Panc1 (cell line): ENCODE measurements around the gene FAXC. TPM values are rescaled to one million over a fixed set of nuclear protein-coding genes. Genes with fewer than 3 reads are reported as not detected.

Source experiments
- ATAC-seq: fragments of 200-7000 bp; cut with Tn5 transposase; 2 replicates; pipeline ENCODE4 v1.9.1; 2020; ENCODE audit warnings: mild to moderate bottlenecking, moderate library complexity
- BruUV-seq: library from RNA; stranded (reverse); fragments of 400-500 nt; replicated peaks from 2 replicates; lab custom pipeline; 2021; lab: Mats Ljungman, UMichigan
- CTCF ChIA-PET: fragments of 300-600 bp; sonication (Branson Sonifier 250); formaldehyde crosslinking; loops from one replicate; lab custom pipeline; 2022; ENCODE audit warnings: antibody characterized with exemption; lab: Charles Lee
- POLR2A ChIA-PET: fragments of 300-600 bp; sonication (Branson Sonifier 250); formaldehyde crosslinking; loops from one replicate; lab custom pipeline; 2022; ENCODE audit warnings: antibody characterized with exemption; lab: Charles Lee
- DNase-seq: peaks from one replicate; pipeline ENCODE4 v3.0.0-alpha.2; 2010; ENCODE audit warnings: low read depth, low spot score
- H3K27ac ChIP-seq: 2 replicates; pipeline ENCODE4 v1.5.1; 2011; ENCODE audit warnings: mild to moderate bottlenecking, low read length, inconsistent platforms
- H3K27me3 ChIP-seq: fragments of 200-500 bp; sonication (Bioruptor generic); 2 replicates; pipeline ENCODE4 v1.6.0; 2014; ENCODE audit warnings: low read length, inconsistent platforms; ENCODE audit not compliant: control insufficient read depth, insufficient read depth
- H3K36me3 ChIP-seq: fragments of 200-500 bp; sonication (Bioruptor generic); 2 replicates; pipeline ENCODE4 v1.5.1; 2014; ENCODE audit warnings: inconsistent platforms, mild to moderate bottlenecking, low read length, moderate library complexity; ENCODE audit not compliant: control insufficient read depth, insufficient read depth
- H3K4me1 ChIP-seq: 2 replicates; pipeline ENCODE4 v1.5.1; 2011; ENCODE audit warnings: inconsistent platforms, mild to moderate bottlenecking, low read length, moderate library complexity; ENCODE audit not compliant: control insufficient read depth, insufficient read depth
- H3K4me3 ChIP-seq, 2 experiments: 2 replicates each; pipeline ENCODE4 v1.5.1; 2011 to 2012; ENCODE audit warnings: low read depth in 2 of 2, low read length in 2 of 2, mild to moderate bottlenecking in 2 of 2, inconsistent platforms in 1 of 2, moderate library complexity in 1 of 2
- H3K9me3 ChIP-seq: fragments of 200-500 bp; sonication (Bioruptor generic); 2 replicates; pipeline ENCODE4 v1.5.1; 2014; ENCODE audit warnings: low read depth, mild to moderate bottlenecking, inconsistent platforms, low read length, moderate library complexity; ENCODE audit not compliant: control insufficient read depth, insufficient read depth
- POLR2AphosphoS5 ChIP-seq: IDR thresholded peaks from 2 replicates; pipeline ENCODE4 v1.6.1; 2012; ENCODE audit warnings: mild to moderate bottlenecking, low read depth, low read length, moderate library complexity
- SIN3A ChIP-seq: IDR thresholded peaks from 2 replicates; pipeline ENCODE4 v1.6.1; 2012; ENCODE audit warnings: low read depth, mild to moderate bottlenecking, low read length, moderate library complexity, borderline replicate concordance; ENCODE audit not compliant: insufficient read depth
- TCF7L2 ChIP-seq: IDR thresholded peaks from 2 replicates; pipeline ENCODE4 v1.6.1; 2011; ENCODE audit warnings: mild to moderate bottlenecking, low read depth, low read length, inconsistent platforms
- in situ Hi-C: cut with HindIII; loops from 2 replicates; pipeline ENCODE4 v1.10.0; 2016; ENCODE audit warnings: low sequenced_read_pairs, low pct_unique_long_range_greater_than_20kb
- intact Hi-C: fragments of 100-400 bp; cut with micrococcal nuclease; formaldehyde crosslinking; loops from one replicate; pipeline ENCODE4 v1.10.0; 2022; ENCODE audit not compliant: unreplicated experiment
- total RNA-seq: library from RNA; stranded (reverse); gene quantifications from one replicate; pipeline ENCODE4 v1.2.1, GENCODE V29; 2021; ENCODE audit not compliant: unreplicated experiment
- TF ChIP-seq, protein P1 (sequence below): fragments of 450-650 bp; IDR thresholded peaks from 2 replicates; pipeline ENCODE4 v1.5.1; 2017; ENCODE audit warnings: mild to moderate bottlenecking
- TF ChIP-seq, protein P2 (sequence below), 2 experiments: IDR thresholded peaks; 2 replicates each; pipeline ENCODE4 v1.6.1; 2011 to 2012; ENCODE audit warnings: low read depth in 2 of 2, control low read depth in 1 of 2, low read length in 1 of 2, mild to moderate bottlenecking in 1 of 2, moderate library complexity in 1 of 2; ENCODE audit not compliant: insufficient read depth in 1 of 2

FAXC gene
- total RNA-seq, 1 experiment from 2014 or later = 9.0 TPM

GRCh38 chr6:99333068-99333467 lies 16.4 kb downstream of the FAXC start:
- CTCF ChIA-PET = no interaction called here
- H3K27me3 ChIP-seq = no peaks in the 10 kb centered on the region
- intact Hi-C loops (loop anchor here (5.0 to 10.0 kb wide), 2 partner anchors 59 to 92 kb away; partner anchors contain the start of genes COQ3 and PNISR), in situ Hi-C loops (no loop called here)
- no peak overlapping the region for H3K4me3 ChIP-seq
- no peak overlapping the region for H3K27ac ChIP-seq
- H3K4me1 ChIP-seq = no peaks in the 10 kb centered on the region
- no peak for TF ChIP-seq POLR2AphosphoS5
- TF ChIP-seq, protein P1, sequence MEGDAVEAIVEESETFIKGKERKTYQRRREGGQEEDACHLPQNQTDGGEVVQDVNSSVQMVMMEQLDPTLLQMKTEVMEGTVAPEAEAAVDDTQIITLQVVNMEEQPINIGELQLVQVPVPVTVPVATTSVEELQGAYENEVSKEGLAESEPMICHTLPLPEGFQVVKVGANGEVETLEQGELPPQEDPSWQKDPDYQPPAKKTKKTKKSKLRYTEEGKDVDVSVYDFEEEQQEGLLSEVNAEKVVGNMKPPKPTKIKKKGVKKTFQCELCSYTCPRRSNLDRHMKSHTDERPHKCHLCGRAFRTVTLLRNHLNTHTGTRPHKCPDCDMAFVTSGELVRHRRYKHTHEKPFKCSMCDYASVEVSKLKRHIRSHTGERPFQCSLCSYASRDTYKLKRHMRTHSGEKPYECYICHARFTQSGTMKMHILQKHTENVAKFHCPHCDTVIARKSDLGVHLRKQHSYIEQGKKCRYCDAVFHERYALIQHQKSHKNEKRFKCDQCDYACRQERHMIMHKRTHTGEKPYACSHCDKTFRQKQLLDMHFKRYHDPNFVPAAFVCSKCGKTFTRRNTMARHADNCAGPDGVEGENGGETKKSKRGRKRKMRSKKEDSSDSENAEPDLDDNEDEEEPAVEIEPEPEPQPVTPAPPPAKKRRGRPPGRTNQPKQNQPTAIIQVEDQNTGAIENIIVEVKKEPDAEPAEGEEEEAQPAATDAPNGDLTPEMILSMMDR = no peak
- no peak for TF ChIP-seq SIN3A
- TF ChIP-seq, protein P2, sequence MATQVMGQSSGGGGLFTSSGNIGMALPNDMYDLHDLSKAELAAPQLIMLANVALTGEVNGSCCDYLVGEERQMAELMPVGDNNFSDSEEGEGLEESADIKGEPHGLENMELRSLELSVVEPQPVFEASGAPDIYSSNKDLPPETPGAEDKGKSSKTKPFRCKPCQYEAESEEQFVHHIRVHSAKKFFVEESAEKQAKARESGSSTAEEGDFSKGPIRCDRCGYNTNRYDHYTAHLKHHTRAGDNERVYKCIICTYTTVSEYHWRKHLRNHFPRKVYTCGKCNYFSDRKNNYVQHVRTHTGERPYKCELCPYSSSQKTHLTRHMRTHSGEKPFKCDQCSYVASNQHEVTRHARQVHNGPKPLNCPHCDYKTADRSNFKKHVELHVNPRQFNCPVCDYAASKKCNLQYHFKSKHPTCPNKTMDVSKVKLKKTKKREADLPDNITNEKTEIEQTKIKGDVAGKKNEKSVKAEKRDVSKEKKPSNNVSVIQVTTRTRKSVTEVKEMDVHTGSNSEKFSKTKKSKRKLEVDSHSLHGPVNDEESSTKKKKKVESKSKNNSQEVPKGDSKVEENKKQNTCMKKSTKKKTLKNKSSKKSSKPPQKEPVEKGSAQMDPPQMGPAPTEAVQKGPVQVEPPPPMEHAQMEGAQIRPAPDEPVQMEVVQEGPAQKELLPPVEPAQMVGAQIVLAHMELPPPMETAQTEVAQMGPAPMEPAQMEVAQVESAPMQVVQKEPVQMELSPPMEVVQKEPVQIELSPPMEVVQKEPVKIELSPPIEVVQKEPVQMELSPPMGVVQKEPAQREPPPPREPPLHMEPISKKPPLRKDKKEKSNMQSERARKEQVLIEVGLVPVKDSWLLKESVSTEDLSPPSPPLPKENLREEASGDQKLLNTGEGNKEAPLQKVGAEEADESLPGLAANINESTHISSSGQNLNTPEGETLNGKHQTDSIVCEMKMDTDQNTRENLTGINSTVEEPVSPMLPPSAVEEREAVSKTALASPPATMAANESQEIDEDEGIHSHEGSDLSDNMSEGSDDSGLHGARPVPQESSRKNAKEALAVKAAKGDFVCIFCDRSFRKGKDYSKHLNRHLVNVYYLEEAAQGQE (IDR thresholded peaks at IDR 0.05; ENCODE audit: insufficient read depth in 1 of 2, low read depth in 2 of 2, low read length in 1 of 2) = no peak
- no peak for TF ChIP-seq TCF7L2
- H3K9me3 ChIP-seq = no peaks in the 10 kb centered on the region
- DNase-seq (no peak), ATAC-seq (no peak)
- no TSS peak for BruUV-seq
- POLR2A ChIA-PET = no interaction called here
- no peaks in the 10 kb centered on the region for H3K36me3 ChIP-seq

GRCh38 chr6:99331531-99331930 lies 17.9 kb downstream of the FAXC start:
- BruUV-seq = no TSS peak
- Histone ChIP-seq H3K36me3 (no peaks in the 10 kb centered on the region), H3K27me3 (no peaks in the 10 kb centered on the region), H3K4me1 (no peaks in the 10 kb centered on the region), H3K4me3 (no peak overlapping the region), H3K27ac (no peak overlapping the region), H3K9me3 (no peaks in the 10 kb centered on the region)
- DNase-seq (no peak), ATAC-seq (no peak)
- in situ Hi-C loops = no loop called here
- POLR2A ChIA-PET = no interaction called here
- intact Hi-C loops = loop anchor here (5.0 to 10.0 kb wide), 2 partner anchors 61 to 93 kb away; partner anchors contain the start of genes COQ3 and PNISR
- TF ChIP-seq, protein P2 (IDR thresholded peaks at IDR 0.05; ENCODE audit: insufficient read depth in 1 of 2, low read depth in 2 of 2, low read length in 1 of 2) = no peak
- TF ChIP-seq POLR2AphosphoS5 = no peak
- TF ChIP-seq, protein P1 = no peak
- no peak for TF ChIP-seq TCF7L2
- TF ChIP-seq SIN3A = no peak
- CTCF ChIA-PET = interaction anchor here (0.5 kb wide), 1 partner anchor 181 kb away, joined by 7 read pairs; no protein-coding TSS in a partner anchor
